GM06990 (cell line): ENCODE measurements around the gene CACNA1C.

Experiments
- DNase-seq: peaks from one replicate; pipeline ENCODE4 v3.0.0-alpha.2; 2011; ENCODE audit not compliant: insufficient read length; ENCODE audit errors: extremely low read depth
- H3K27me3 ChIP-seq: replicated peaks from 2 replicates; pipeline ENCODE4 v1.6.0; 2011; ENCODE audit warnings: low read length; ENCODE audit not compliant: control insufficient read depth, insufficient read depth
- H3K36me3 ChIP-seq: 2 replicates; pipeline ENCODE4 v1.5.1; 2011; ENCODE audit warnings: low read length; ENCODE audit not compliant: control insufficient read depth, insufficient read depth
- H3K4me3 ChIP-seq: replicated peaks from 2 replicates; pipeline ENCODE4 v1.5.1; 2011; ENCODE audit warnings: low read depth, mild to moderate bottlenecking, control low read depth, low read length
- CTCF ChIP-seq: IDR thresholded peaks from 2 replicates; pipeline ENCODE4 v1.5.1; 2011; ENCODE audit warnings: low read length, control low read depth, mild to moderate bottlenecking, inconsistent platforms; ENCODE audit not compliant: insufficient read depth, poor library complexity, severe bottlenecking

CACNA1C gene

GRCh38 chr12:2666846-2667245 lies 614.1 kb downstream of the CACNA1C start:
- no peaks in the 10 kb centered on the region for H3K36me3 ChIP-seq
- H3K4me3 ChIP-seq, result no peak overlapping the region
- DNase-seq, result no peak
- peaks cover 2% of the 10 kb centered on the region; the same call in 1 of the 2 replicates for H3K27me3 ChIP-seq
- TF ChIP-seq CTCF, result no peak

- no peak for TF ChIP-seq CTCF
- Histone ChIP-seq H3K36me3 (no peaks in the 10 kb centered on the region), H3K27me3 (peaks cover 2% of the 10 kb centered on the region; the same call in 1 of the 2 replicates), H3K4me3 (no peak overlapping the region)
- no peak for DNase-seq
These were observed 615.1 kb downstream of the CACNA1C start for GRCh38 chr12:2667716-2668440.

GRCh38 chr12:2668816-2669215 lies 616.0 kb downstream of the CACNA1C start:
- Histone ChIP-seq H3K36me3 (no peaks in the 10 kb centered on the region), H3K27me3 (peaks cover 2% of the 10 kb centered on the region; the same call in 1 of the 2 replicates), H3K4me3 (no peak overlapping the region)
- no peak for DNase-seq
- TF ChIP-seq CTCF, result no peak

GRCh38 chr12:2669560-2669959 lies 616.8 kb downstream of the CACNA1C start:
- DNase-seq, result no peak
- no peak for TF ChIP-seq CTCF
- Histone ChIP-seq H3K27me3 (peaks cover 1% of the 10 kb centered on the region; the same call in 1 of the 2 replicates), H3K36me3 (no peaks in the 10 kb centered on the region), H3K4me3 (no peak overlapping the region)

GRCh38 chr12:2672863-2673262 lies 620.1 kb downstream of the CACNA1C start:
- Histone ChIP-seq H3K4me3 (no peak overlapping the region), H3K36me3 (no peaks in the 10 kb centered on the region), H3K27me3 (no peaks in the 10 kb centered on the region)
- no peak for TF ChIP-seq CTCF
- no peak for DNase-seq
